Body of pancreas (tissue), 4 donors: ENCODE results near the gene SPDYE18.
"Not testable (repeated sequence)": the region's sequence is repeated elsewhere in the genome, so short reads cannot be mapped to it uniquely, and the experiment has no call there.

ENCODE experiments used
- CTCF ChIP-seq, 7 experiments: fragments of 450-650 bp in 4 of 7; fragments of 200-600 bp in 3 of 7; sonication (generic) in 3 of 7; IDR thresholded peaks; one replicate each; pipeline ENCODE4 v1.5.1; 2016 to 2019; ENCODE audit warnings: antibody characterized with exemption in 7 of 7
- POLR2A ChIP-seq, 3 donors: fragments of 450-650 bp; IDR thresholded peaks; one replicate each; pipeline ENCODE4 v1.6.1; 2016; ENCODE audit warnings: antibody characterized with exemption in 3 of 3, mild to moderate bottlenecking in 2 of 3

GRCh38 chr7:77100501-77100900 lies 38.1 kb upstream of the SPDYE18 start:
- not testable (repeated sequence) for TF ChIP-seq CTCF, POLR2A (IDR thresholded peaks at IDR 0.05)
